Chondrocyte (in vitro differentiated cells): ENCODE measurements around the gene NTRK2. TPM values are rescaled to one million over a fixed set of nuclear protein-coding genes. Genes with fewer than 3 reads are reported as not detected.

ENCODE experiments used
- DNase-seq: peaks from one replicate; pipeline ENCODE4 v3.0.0; 2021; ENCODE audit warnings: mixed read lengths, low spot score
- H3K27ac Mint-ChIP-seq: one replicate; pipeline ENCODE4 v1.8.0; 2021; ENCODE audit warnings: mild to moderate bottlenecking, moderate library complexity, mixed read lengths; ENCODE audit not compliant: unreplicated experiment
- H3K27me3 Mint-ChIP-seq: 2 replicates; pipeline ENCODE4 v1.8.0; 2021; ENCODE audit warnings: low read depth, mixed read lengths
- H3K36me3 Mint-ChIP-seq: 2 replicates; pipeline ENCODE4 v1.8.0; 2021; ENCODE audit warnings: low read depth, mixed read lengths
- H3K4me1 Mint-ChIP-seq: 2 replicates; pipeline ENCODE4 v1.8.0; 2021; ENCODE audit warnings: low read depth, mild to moderate bottlenecking, mixed read lengths
- H3K4me3 Mint-ChIP-seq: one replicate; pipeline ENCODE4 v1.8.0; 2021; ENCODE audit warnings: mild to moderate bottlenecking, moderate library complexity, mixed read lengths; ENCODE audit not compliant: unreplicated experiment
- H3K9me3 Mint-ChIP-seq: 2 replicates; pipeline ENCODE4 v1.8.0; 2021; ENCODE audit warnings: low read depth, mixed read lengths
- CTCF ChIP-seq: fragments of 200-600 bp; sonication (generic); IDR thresholded peaks from 2 replicates; pipeline ENCODE4 v1.5.0; 2021; ENCODE audit warnings: antibody characterized with exemption, mild to moderate bottlenecking, moderate library complexity
- total RNA-seq: library from RNA; stranded (reverse); gene quantifications from 3 replicates; pipeline ENCODE4 v1.2.1, GENCODE V29; 2021

Gene NTRK2
- total RNA-seq, 1 donor from 2014 or later = 40.0 TPM

GRCh38 chr9:84839541-84839940 lies 170.0 kb downstream of the NTRK2 start:
- peaks cover 3% of the 10 kb centered on the region for H3K36me3 Mint-ChIP-seq

DNA sequence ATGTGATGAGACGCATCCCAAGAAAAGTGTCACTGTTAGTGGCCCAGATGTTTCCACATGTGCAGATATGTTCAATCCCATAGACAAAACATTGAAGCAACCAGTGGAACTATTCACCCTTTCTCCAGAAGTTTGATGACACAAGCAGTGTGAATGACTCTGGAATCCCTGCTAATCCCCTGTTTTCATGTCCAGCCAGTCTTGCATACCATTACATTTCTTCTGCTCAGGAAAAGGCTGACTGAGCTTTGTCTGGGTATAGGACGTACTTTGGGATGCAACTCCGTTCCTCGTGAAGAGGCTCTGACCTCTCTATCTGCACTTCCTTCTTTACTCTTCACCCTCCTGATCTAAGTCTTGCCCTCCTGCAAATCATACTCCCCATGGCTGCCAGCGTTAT lies 172.4 kb downstream of the NTRK2 start:
- no peak for TF ChIP-seq CTCF
- Mint-ChIP-seq H3K4me1 (peaks cover 23% of the 10 kb centered on the region), H3K36me3 (peaks cover 5% of the 10 kb centered on the region), H3K27ac (no peak overlapping the region), H3K27me3 (no peaks in the 10 kb centered on the region), H3K4me3 (no peak overlapping the region), H3K9me3 (peaks cover 5% of the 10 kb centered on the region)
- DNase-seq = no peak

More at GRCh38 chr9:84839541-84839940, 170.0 kb downstream of the NTRK2 start:
- Mint-ChIP-seq H3K27me3 (peaks cover 3% of the 10 kb centered on the region), H3K9me3 (no peaks in the 10 kb centered on the region), H3K4me1 (peaks cover 21% of the 10 kb centered on the region), H3K27ac (peak overlapping the region; percentile 28), H3K4me3 (no peak overlapping the region)
- DNase-seq = no peak
- TF ChIP-seq CTCF = no peak

DNA sequence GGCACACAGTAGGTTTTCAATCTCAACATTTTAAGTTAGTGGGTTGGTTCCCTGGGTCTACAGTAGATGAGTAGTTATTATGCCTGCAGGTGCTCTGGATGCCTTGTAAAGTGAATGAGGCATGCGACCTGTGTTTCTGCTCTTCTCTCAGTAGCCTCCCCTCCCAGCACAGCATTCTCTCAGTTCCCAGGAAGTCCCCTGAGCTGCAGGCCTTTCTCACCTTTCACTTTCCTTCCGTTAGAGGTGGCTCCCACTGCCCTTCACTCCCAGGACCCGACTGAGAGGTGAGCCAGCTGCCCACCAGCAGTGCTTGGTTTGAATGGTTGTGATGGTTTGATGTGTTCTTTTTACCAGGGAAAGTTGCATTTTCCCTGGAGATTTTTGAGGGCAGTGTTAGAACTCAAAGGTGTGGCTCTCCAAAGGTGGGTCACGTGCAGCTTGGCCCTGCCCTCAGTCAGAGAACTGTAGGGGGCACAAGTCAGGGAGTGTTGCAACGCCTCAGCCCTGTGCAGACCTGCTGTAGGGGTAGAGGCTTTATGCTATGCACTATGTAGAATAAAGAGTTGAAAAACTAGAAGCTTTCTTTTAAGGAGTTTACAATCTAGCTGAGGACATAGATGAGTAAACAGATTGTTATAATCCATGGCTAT lies 173.8 kb downstream of the NTRK2 start:
- no peaks in the 10 kb centered on the region for H3K27me3 Mint-ChIP-seq
- H3K4me1 Mint-ChIP-seq = peaks cover 23% of the 10 kb centered on the region
- H3K27ac Mint-ChIP-seq = no peak overlapping the region
- H3K4me3 Mint-ChIP-seq = no peak overlapping the region
- DNase-seq = no peak
- H3K36me3 Mint-ChIP-seq = peaks cover 5% of the 10 kb centered on the region
- TF ChIP-seq CTCF = no peak
- H3K9me3 Mint-ChIP-seq = peaks cover 8% of the 10 kb centered on the region

DNA sequence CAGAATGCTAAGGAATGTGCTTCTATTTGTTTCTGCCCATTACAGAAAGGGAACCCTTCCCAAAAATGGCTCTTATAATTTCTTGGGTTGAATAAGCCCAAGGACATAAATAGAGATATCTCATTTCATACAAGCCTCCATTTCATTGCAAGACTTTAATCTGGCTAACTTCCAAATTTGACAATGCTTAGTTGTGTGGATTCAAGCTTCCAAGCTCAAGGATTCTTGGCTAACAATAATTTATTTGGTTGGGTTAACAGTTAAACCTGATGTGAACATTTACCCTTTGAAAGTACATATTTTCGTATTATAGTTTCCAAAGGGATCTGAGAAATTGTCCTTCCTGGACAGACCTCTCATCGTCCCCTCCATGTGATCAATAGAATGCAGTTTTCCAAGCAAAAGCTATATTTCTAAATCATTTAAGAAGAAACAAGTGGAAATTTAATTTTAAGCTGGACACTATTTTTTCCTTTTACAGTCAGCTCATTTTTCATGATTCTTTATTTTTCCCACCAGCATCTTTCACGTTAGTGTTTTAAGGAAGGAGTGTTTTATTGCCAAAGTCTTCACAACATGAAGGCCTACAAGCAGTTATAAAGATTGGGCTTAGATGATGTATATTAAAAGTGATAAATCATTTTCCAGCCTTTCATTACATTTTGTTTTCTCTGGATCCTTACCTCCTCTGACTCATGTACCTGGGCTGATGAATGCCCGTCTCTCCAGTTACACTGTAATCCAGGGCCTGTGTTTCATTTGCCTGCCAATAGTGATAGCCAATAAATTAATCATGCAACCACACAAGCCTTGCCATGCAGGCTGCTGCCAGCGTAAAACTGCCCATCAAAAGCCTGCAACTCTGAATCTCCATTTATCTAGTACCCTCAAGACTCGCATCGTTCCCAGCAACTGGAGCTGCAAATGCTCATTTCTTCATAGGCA lies 176.7 kb downstream of the NTRK2 start:
- TF ChIP-seq CTCF = no peak
- H3K9me3 Mint-ChIP-seq = peaks cover 8% of the 10 kb centered on the region
- no peak overlapping the region for H3K27ac Mint-ChIP-seq
- H3K36me3 Mint-ChIP-seq = peaks cover 2% of the 10 kb centered on the region
- no peaks in the 10 kb centered on the region for H3K27me3 Mint-ChIP-seq
- H3K4me3 Mint-ChIP-seq = no peak overlapping the region
- H3K4me1 Mint-ChIP-seq = peaks cover 13% of the 10 kb centered on the region
- DNase-seq = no peak

DNA sequence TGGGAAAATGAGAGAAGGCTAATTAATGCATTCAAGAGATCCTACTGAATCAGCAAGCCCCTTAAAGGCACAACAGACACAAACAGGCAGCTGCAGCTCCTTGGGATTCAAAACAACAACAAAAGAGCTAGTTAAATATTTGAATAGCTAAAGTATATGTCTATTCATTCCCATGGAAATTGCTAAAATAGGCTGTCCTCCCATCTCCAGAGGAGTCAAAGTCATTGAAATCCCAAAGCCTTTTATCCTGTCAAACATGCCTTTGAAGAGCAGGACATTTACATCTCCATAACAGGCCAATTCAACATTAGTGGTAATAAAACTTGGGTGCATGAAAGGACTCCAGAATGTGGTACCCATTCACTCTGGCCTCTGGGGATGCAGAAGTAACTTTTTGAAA lies 177.4 kb downstream of the NTRK2 start:
- H3K4me3 Mint-ChIP-seq = no peak overlapping the region
- TF ChIP-seq CTCF = no peak
- DNase-seq = no peak
- H3K27me3 Mint-ChIP-seq = no peaks in the 10 kb centered on the region
- peaks cover 17% of the 10 kb centered on the region for H3K4me1 Mint-ChIP-seq
- H3K9me3 Mint-ChIP-seq = peaks cover 8% of the 10 kb centered on the region
- H3K36me3 Mint-ChIP-seq = peaks cover 2% of the 10 kb centered on the region
- no peak overlapping the region for H3K27ac Mint-ChIP-seq
